Right cardiac atrium (tissue), 5 donors: ENCODE measurements around the gene RFK. TPM values are rescaled to one million over a fixed set of nuclear protein-coding genes. Genes with fewer than 3 reads are reported as not detected.

Experiments
- ATAC-seq, 2 donors: fragments of 200-7000 bp; cut with Tn5 transposase; one replicate each; pipeline versions ENCODE4 v1.8.0 to v1.9.1; 2020; ENCODE audit warnings: moderate library complexity in 2 of 2, mild to moderate bottlenecking in 1 of 2
- DNase-seq, 3 donors: peaks; one replicate each; pipeline ENCODE4 v3.0.0-alpha.2; 2020
- H3K27ac ChIP-seq: one replicate; pipeline ENCODE4 v1.5.1; 2013; ENCODE audit warnings: mild to moderate bottlenecking, low read length, control low read depth, moderate library complexity
- H3K27me3 ChIP-seq: one replicate; pipeline ENCODE4 v1.6.1; 2013; ENCODE audit not compliant: control insufficient read depth, insufficient read depth
- H3K4me1 ChIP-seq: one replicate; pipeline ENCODE4 v1.6.1; 2013; ENCODE audit warnings: low read length; ENCODE audit not compliant: control insufficient read depth, insufficient read depth
- H3K4me3 ChIP-seq: one replicate; pipeline ENCODE4 v1.5.1; 2013; ENCODE audit warnings: low read length, control low read depth
- H3K9me3 ChIP-seq: one replicate; pipeline ENCODE4 v1.6.1; 2013; ENCODE audit warnings: low read length; ENCODE audit not compliant: control insufficient read depth
- WGBS: extraction: QIAGEN DNeasy Blood & Tissue Kit; methylation state at CpG from one replicate; pipeline ENCODE4 v1.1.7; 2013; 5-methylcytosine and 5-hydroxymethylcytosine counted together
- intact Hi-C, 4 donors: fragments of 100-400 bp; cut with DNase I; formaldehyde crosslinking; loops; one replicate each; pipeline versions ENCODE4 v1.11.0 to v1.14.0; 2022 to 2023
- polyA plus RNA-seq: library from polyadenylated mRNA; stranded (reverse); fragments of 200-250 nt; gene quantifications from one replicate; pipeline ENCODE4 v1.2.3, GENCODE V29; 2013
- total RNA-seq, 4 donors: library from RNA; stranded (reverse); fragmentation: NEBNext Ultra II Directional; extraction: Animal tissue kit (Norgen Biotek cat#: 25700); gene quantifications; one replicate each; pipeline ENCODE4 v1.2.1, GENCODE V29; 2021
- donor health status: healthy with polysubstance abuse.
- donor health status: DM: no; HTN: yes; CAD: no.
- donor health status: DM: no; HTN: no; CAD: no.
- donor health status: DM: no; HTN: yes; CAD: no; lungs with severe emphysema.
- donor health status: DM: yes; HTN: yes; CAD: no.

The RFK gene
- total and polyA plus RNA-seq, 5 donors: 16.5 to 26.9 (median 23.1) TPM

DNA sequence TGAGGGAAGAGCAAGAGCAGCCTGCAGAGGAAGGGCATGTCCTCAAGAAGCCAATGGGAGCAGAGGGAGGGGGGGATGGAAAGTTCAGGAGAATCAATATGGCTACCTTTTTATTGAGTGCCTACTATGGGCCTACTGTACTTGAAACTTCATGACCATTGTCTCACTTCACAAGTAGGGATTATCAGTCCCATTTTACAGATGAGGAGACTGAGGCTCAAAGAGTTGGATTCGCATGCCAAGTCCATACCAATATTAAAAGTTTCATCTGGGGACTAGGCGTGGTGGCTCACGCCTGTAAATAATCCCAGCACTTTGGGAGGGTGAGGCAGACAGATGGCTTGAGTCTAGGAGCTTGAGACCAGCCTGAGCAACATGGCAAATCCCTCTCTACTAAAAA is 40.0 kb downstream of the RFK start:
- no peaks in the 10 kb centered on the region for H3K27me3 ChIP-seq
- no peaks in the 10 kb centered on the region for H3K4me1 ChIP-seq
- 78% methylated on average over 3 of the region's 3 CpGs for WGBS
- ATAC-seq (no peak), DNase-seq (no peak)
- no peak overlapping the region for H3K27ac ChIP-seq
- no peaks in the 10 kb centered on the region for H3K9me3 ChIP-seq
- intact Hi-C loops: no loop called here
- no peak overlapping the region for H3K4me3 ChIP-seq

DNA sequence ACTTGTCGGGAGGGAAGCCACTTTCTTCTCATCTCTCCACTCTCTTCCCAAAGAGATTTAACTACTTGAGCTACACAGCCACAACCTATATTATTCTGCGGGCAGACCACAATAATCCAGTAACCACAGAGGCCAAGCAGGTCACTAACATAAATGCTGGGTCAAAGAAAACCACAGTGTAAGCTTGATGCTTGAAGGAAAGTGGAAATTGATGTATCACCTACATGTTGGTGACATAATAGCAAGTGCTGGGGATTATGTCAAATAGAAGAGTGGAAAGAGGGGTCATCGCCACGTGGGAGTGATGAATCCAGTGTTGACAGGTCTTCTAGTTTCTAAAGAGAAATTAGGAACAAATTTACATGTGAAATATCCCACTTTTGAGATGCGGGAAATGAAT is 40.9 kb downstream of the RFK start:
- intact Hi-C loops: no loop called here
- ATAC-seq: no peak
- no peaks in the 10 kb centered on the region for H3K27me3 ChIP-seq
- H3K9me3 ChIP-seq: no peaks in the 10 kb centered on the region
- H3K4me1 ChIP-seq: no peaks in the 10 kb centered on the region
- WGBS: 67% methylated on average over 5 of the region's 5 CpGs
- no peak for DNase-seq
- H3K4me3 ChIP-seq: no peak overlapping the region
- H3K27ac ChIP-seq: no peak overlapping the region

DNA sequence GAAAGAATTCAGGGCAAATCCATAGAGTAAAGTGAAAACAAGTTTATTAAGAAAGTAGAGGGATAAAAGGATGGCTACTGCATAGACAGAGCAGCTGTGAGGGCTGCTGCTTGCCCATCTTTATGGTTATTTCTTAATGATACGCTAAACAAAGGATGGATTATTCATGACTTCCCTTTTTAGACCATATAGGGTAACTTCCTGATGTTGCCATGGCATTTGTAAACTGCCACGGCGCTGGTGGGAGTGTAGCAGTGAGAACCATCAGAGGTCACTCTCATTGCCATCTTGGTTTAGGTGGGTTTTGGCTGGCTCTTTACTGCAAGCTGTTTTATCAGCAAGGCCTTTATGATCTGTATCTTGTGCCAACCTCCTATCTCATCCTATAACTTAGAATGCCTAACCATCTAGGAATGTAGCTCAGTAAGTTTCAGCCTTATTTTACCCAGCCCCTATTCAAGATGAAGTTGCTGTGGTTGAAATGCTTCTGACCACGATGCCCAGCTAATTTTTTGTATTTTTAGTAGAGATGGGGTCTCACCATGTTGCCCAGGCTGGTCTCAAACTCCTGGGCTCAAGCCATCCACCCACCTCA is 42.1 kb downstream of the RFK start:
- H3K27ac ChIP-seq: no peak overlapping the region
- 70% methylated on average over 4 of the region's 4 CpGs for WGBS
- no peaks in the 10 kb centered on the region for H3K9me3 ChIP-seq
- intact Hi-C loops: no loop called here
- DNase-seq (no peak), ATAC-seq (no peak)
- no peaks in the 10 kb centered on the region for H3K27me3 ChIP-seq
- H3K4me1 ChIP-seq: no peaks in the 10 kb centered on the region
- H3K4me3 ChIP-seq: no peak overlapping the region

DNA sequence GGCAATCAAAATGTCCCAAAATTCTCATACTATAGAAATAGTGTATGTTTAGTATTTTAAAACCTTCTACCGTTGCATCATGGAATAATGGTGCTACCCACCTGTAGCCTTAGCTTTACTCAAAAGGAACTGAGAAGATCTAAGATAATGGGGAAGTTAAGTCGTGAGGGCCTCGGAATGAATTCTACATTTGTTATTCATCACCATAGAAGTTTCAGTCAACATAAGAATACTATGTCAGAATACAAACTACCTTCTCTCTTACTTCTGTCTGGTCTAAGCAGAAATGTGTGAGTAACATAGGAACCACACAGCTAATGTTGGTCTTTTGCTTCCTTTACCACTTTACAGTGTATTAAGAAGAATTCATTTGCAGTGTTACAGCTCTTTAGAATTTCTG is 43.2 kb downstream of the RFK start:
- no peaks in the 10 kb centered on the region for H3K4me1 ChIP-seq
- no peaks in the 10 kb centered on the region for H3K9me3 ChIP-seq
- intact Hi-C loops: no loop called here
- no peak overlapping the region for H3K27ac ChIP-seq
- DNase-seq (no peak), ATAC-seq (no peak)
- H3K27me3 ChIP-seq: no peaks in the 10 kb centered on the region
- 59% methylated on average over 3 of the region's 3 CpGs for WGBS
- H3K4me3 ChIP-seq: no peak overlapping the region

DNA sequence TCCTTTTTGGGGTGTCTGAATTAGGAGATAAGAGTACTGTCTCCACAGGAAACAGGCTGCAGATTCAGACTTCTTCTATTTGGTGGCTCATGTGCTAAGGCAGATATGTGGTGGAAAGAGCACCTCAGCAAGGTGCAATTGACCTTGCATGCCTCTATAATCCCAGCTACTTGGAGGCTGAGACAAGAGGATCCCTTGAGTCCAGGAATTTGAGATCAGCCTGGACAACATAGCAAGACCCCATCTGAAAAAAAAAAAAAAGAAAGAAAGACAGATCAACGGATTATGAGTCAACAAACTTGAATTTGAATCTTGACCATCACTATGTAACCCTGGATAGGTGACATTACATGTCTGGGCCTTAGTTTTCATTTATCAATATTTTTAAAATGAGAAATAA is 44.4 kb downstream of the RFK start:
- WGBS: 71% methylated on average over 1 of the region's 1 CpG
- Histone ChIP-seq H3K4me1 (no peaks in the 10 kb centered on the region), H3K9me3 (no peaks in the 10 kb centered on the region), H3K27me3 (no peaks in the 10 kb centered on the region), H3K4me3 (no peak overlapping the region), H3K27ac (no peak overlapping the region)
- DNase-seq: no peak
- no peak for ATAC-seq
- intact Hi-C loops: no loop called here

DNA sequence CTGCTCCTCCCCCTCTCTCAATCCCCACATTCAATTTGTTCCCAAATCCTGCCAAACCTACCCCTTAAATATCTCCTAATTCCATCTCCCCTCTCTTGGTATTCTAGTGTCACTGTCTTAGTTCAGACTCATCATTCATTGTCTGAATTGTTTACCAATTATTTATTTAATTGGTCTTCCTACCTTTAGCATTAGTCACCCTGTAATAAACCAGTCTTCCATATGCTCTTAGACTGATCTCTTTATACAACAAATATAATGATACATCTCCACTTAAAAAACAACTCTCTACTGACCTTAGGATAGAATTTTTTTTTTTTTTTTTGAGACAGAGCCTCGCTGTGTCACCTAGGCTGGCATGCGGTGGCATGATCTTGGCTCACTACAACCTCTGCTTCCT is 51.4 kb downstream of the RFK start:
- H3K4me3 ChIP-seq: no peak overlapping the region
- no peaks in the 10 kb centered on the region for H3K9me3 ChIP-seq
- WGBS: 94% methylated on average over 2 of the region's 2 CpGs
- no peaks in the 10 kb centered on the region for H3K27me3 ChIP-seq
- DNase-seq (no peak), ATAC-seq (no peak)
- intact Hi-C loops: no loop called here
- no peak overlapping the region for H3K27ac ChIP-seq
- H3K4me1 ChIP-seq: no peaks in the 10 kb centered on the region

DNA sequence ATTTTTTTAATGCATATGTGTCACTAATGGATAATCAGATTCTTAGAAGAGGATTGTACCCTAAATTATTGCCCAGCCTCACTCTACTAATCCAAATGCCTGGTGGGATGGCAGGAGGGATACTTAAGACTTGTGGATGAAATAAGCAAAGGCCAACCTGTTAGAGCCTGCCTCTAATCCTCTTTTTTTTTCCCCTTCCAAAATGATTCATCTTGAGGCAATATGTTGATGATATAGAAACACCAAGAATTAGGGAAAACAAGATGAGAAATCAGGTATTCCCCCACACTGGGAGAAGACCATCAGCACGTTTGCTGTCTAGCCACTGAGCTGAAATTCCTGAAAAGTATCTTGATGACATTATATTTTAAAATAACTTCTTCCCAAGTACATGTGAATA is 52.0 kb downstream of the RFK start:
- H3K9me3 ChIP-seq: no peaks in the 10 kb centered on the region
- H3K4me3 ChIP-seq: no peak overlapping the region
- no peak overlapping the region for H3K27ac ChIP-seq
- DNase-seq (no peak), ATAC-seq (no peak)
- WGBS: 72% methylated on average over 1 of the region's 1 CpG
- H3K27me3 ChIP-seq: no peaks in the 10 kb centered on the region
- no peaks in the 10 kb centered on the region for H3K4me1 ChIP-seq
- intact Hi-C loops: no loop called here

DNA sequence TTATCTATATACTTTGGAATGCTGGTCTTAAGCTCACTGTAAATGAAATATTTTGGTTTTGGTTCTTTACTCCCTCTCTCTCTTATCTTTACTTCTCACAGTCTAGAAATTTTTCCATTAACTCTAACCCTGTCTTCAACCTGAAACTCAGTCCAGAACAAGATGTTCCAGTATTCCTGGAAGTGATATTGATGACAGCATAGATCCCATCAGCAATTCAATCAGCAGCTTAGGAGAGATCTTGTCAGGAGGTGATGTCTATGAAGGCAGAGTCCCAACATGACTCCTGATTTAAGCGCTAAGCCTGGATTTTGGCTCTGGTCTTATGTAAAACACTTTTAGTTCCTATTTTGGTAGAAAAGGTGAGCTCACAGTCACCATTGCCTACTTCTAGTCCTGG is 52.6 kb downstream of the RFK start:
- 90% methylated on average over 1 of the region's 1 CpG for WGBS
- no peaks in the 10 kb centered on the region for H3K27me3 ChIP-seq
- H3K4me3 ChIP-seq: no peak overlapping the region
- no peaks in the 10 kb centered on the region for H3K9me3 ChIP-seq
- no peak overlapping the region for H3K27ac ChIP-seq
- H3K4me1 ChIP-seq: no peaks in the 10 kb centered on the region
- intact Hi-C loops: no loop called here
- ATAC-seq (no peak), DNase-seq (no peak)

DNA sequence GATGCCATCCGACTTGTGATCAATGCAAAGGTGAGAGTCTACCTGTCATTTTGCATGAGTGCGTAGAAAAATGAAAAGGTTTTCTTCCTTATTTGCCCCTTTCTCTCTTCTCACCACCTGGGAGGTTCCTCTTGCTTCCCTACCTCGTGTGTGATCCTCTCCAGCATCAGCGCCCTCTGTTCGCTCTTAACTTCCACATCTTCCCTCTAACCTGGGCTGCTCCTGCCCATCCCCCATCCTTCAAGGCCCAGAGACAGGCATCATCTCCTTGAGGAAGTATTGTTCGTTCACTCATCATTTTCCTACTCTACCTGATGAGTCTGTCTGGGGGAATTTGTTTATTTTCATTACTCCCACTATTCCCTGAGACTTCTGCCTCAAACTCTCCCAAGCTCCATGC is 55.8 kb downstream of the RFK start:
- Histone ChIP-seq H3K27me3 (no peaks in the 10 kb centered on the region), H3K27ac (no peak overlapping the region), H3K9me3 (no peaks in the 10 kb centered on the region), H3K4me1 (no peaks in the 10 kb centered on the region), H3K4me3 (no peak overlapping the region)
- WGBS: 75% methylated on average over 6 of the region's 6 CpGs
- DNase-seq (no peak), ATAC-seq (no peak)
- intact Hi-C loops: no loop called here

DNA sequence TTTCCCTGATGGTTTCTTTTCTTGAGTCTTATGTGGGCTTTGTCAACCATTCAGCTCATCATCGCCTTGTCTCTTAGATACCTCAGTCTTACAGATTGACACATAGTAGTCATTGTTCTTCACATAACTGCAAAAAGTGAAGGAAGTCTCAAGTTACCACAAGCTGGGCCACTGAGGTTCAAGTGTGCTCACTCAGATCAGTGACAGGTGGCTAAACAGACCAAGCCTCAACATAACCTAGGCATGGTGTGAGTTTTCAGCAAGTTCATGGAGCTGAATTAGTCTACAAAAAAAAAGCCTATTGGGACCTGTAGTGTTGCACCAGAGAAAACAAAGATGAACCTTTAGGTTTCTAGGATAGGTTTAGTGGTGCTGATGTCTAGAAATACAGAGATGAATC is 58.2 kb downstream of the RFK start:
- 94% methylated on average over 1 of the region's 1 CpG for WGBS
- intact Hi-C loops: no loop called here

More for the DNA sequence above, 58.2 kb downstream of the RFK start:
- DNase-seq (no peak), ATAC-seq (no peak)
- Histone ChIP-seq H3K4me3 (no peak overlapping the region), H3K9me3 (no peaks in the 10 kb centered on the region), H3K27ac (no peak overlapping the region), H3K4me1 (no peaks in the 10 kb centered on the region), H3K27me3 (no peaks in the 10 kb centered on the region)
